Measurements from ENCODE around the gene CLEC16A.

CLEC16A gene

DNA sequence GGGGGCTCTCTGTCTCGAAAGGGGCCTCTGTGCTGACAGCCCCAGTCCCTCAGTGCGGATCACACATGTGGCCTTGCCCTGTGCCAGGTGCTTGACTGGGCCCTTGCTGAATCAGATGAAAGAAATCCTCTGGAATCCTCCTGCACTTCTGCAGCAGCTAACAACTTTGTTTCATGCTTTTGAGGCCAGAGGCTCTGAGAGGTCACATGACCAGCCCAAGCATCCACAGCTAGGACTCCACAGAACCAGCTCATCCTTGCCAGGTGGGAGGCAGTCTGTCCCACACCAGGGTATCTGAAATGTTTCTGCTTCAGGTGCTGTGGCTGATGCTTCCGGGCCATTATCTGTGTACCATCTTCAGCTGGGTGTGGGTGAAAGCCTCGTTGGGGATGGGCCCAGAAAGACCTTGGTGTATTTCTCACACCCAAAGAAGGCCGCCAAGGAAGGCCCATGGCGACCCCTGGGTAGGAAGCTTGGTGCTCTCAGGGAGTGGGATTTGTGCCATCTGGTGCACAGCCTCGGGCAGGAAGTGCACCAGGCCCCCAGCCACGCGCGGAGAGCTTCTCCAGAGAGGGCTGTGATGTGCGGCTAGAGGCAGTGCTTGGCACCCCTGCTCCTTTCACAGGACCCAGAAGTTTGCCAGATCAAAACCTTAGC lies 143.8 kb downstream of the CLEC16A start:
- H3K27ac ChIP-seq: no peak overlapping the region
- TF ChIP-seq, protein P1, sequence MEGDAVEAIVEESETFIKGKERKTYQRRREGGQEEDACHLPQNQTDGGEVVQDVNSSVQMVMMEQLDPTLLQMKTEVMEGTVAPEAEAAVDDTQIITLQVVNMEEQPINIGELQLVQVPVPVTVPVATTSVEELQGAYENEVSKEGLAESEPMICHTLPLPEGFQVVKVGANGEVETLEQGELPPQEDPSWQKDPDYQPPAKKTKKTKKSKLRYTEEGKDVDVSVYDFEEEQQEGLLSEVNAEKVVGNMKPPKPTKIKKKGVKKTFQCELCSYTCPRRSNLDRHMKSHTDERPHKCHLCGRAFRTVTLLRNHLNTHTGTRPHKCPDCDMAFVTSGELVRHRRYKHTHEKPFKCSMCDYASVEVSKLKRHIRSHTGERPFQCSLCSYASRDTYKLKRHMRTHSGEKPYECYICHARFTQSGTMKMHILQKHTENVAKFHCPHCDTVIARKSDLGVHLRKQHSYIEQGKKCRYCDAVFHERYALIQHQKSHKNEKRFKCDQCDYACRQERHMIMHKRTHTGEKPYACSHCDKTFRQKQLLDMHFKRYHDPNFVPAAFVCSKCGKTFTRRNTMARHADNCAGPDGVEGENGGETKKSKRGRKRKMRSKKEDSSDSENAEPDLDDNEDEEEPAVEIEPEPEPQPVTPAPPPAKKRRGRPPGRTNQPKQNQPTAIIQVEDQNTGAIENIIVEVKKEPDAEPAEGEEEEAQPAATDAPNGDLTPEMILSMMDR (conservative IDR thresholded peaks at IDR 0.05): no peak

- TF ChIP-seq, protein P1 (conservative IDR thresholded peaks at IDR 0.05): no peak
- no peak overlapping the region for H3K27ac ChIP-seq
Measured at GRCh38 chr16:11088831-11089230, 144.5 kb downstream of the CLEC16A start.

DNA sequence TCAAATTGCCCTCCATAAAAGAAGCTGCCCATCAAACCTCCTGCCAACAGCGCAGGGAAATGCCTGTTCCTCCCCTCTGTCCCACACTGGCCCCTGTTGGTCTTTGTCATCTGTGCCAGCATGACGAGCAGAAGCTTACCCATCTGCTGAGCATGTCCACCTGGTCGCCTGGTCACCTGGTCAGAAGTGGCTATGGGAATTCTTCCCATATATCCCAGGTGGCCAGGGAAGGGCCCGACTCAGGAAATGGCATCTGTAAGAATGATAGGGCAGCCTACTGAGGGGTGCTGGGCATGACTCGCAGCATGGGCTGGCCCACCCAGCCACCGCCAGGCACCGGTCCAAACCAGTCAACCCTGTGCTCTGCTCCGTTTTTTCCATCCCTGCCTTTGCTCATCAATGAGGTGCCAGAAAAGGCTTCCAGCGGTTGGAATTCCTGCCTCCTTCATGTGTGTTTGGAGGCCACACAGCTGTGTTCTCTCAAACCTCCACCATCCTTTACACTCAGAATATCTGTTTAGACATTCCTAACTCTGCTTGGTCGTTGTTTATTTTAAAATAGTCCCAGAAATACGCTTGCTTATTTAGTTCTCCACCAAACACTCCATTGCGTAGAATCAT lies 145.2 kb downstream of the CLEC16A start:
- TF ChIP-seq, protein P1 (conservative IDR thresholded peaks at IDR 0.05): no peak
- H3K27ac ChIP-seq: no peak overlapping the region

GRCh38 chr16:11090232-11090631 lies 145.9 kb downstream of the CLEC16A start:
- no peak overlapping the region for H3K27ac ChIP-seq
- TF ChIP-seq, protein P1 (conservative IDR thresholded peaks at IDR 0.05): no peak

DNA sequence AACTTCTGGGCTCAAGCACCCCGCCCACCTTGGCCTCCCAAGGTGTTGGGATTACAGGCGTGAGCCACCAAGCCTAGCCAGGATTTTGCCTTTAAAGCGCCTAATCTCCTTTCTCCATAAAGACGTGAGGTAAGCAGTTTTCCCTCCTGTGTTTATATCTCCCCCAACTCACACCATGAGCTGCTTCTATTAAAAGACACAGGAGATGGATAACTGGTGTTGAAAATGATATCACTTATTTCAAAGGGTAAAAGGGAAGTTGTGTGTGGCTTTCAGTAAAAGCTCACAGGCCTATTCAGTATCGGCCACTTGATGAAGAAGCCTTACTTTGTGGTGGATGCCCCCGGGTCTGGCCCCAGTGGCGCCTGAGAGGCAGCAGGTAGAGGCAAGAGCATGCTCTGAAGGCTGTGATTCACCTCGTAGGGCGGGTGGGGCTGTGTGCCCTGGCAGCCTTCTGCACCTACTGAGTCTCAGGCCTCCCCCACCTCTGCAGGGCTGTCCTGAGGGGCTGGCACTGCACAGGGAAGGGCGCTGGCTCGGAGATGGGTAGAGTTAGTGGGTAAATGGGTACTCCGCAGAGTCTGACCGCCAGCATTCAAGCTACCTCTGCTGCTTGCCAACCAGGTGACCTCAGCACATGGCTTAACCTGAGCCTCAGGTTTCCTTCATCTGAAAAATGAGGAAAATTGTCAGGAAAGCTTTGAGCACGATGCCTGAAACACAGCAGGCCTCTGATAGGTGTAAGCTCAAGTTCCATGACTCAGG lies 146.8 kb downstream of the CLEC16A start:
- no peak overlapping the region for H3K27ac ChIP-seq
- TF ChIP-seq, protein P1 (conservative IDR thresholded peaks at IDR 0.05): no peak

DNA sequence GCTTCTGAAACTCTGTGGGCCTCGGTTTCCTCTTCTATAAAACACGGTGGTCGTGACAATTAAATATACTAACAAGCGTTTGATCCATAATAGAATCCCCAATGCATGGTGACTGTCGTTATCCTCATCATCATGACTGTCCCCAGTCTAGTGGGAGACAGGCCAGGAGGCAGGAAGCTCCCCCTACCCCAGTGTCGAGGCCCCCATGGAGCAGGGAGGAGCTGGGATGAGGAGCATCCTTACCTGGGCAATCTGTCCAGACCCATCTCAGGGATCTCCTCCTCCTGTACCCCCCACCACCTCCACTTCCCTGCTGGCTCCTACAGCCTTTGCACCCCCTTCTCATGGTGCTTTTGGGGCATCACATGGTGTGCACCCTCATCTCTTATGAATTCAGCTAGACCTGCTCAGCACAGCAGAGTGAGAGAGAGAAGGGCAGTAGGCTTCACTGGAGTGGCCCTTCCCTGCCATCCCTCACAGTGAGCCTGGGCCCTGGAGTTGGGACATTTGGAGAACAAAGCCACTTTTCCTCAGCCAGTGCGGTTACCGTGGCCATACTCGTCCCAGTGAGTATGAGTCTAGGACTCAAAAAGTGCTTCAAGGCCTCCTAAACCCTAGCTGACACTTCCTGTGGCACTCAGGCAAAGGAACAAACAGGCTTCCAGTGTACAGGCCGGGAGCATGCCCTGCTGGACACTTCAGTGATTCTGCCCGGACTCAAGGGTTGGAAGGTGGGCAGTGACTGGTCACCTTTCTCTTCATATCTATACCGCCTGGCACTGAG lies 148.6 kb downstream of the CLEC16A start:
- TF ChIP-seq, protein P1 (conservative IDR thresholded peaks at IDR 0.05): no peak
- no peak overlapping the region for H3K27ac ChIP-seq
